Dermis microvascular lymphatic vessel endothelial cell (primary cell): Measurements from ENCODE around the gene DNAH17. TPM values are rescaled to one million over a fixed set of nuclear protein-coding genes. Genes with fewer than 3 reads are reported as not detected.

ENCODE experiments used
- DNase-seq, 2 donors: peaks; one replicate each; pipeline versions ENCODE4 v3.0.0 to v3.0.0-alpha.2; 2010; ENCODE audit warnings: low read depth in 2 of 2
- total RNA-seq: library from RNA; depleted of rRNA; stranded (reverse); fragments of >200 nt; gene quantifications from 2 replicates; pipeline ENCODE4 v1.2.1, GENCODE V29; 2014

Gene DNAH17
- total RNA-seq, 1 donor from 2014 or later: under 0.01 TPM

- no peak for DNase-seq
Measured at GRCh38 chr17:78602246-78602645, 25.1 kb upstream of the DNAH17 start.

DNA sequence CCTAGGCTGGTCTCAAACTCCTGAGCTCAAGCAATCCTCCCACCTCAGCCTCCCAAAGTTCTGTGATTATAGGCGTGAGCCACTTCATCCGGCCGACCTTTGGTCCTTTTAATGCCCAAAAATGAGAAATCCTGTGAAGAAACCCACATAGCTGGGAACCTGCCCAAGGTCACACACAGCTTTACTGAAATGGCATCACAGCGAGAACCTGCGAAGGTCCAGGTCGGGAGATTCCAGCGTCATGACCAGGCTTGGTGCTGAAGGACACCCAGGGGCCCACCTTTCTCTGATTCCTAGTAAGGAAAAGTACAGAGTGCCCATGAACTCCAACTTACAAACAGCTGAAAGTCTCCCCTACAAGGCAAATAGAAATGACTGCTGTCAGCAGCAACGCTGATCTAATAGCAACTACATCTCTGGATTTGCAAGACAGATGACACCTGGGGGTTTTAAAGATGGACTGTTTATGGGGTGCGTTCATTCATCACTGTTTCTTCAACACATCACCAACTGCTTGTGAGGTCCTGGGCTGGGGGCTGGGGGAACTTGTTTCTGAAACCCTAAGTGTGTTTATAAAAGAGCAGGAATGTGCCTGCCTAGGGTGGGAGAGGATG, 24.5 kb upstream of the DNAH17 start:
- no peak for DNase-seq

DNA sequence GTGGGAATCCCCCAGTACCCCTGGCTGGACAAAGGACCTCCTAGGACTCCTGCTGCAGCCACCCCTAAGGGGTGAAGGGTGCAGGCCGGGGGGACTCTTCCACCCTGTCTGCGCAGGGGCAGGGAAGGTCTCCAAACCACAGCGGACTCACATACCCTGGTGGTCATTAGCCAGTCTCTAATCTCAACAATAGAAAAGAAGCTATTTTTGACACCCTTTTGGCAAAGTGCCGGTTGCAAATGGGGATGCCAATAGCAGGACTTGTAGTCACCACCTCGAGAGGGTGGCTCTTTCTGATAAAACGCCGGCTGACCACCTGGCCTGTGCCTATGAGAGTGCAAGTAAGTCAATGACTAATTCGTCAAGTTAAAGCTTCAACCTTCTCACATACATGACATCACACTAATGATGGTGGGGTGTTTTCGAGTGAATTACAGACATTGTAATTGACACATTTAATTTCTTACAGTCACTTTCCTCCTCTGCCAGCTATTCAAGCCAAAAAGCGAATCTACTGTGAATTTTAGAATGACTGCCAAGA, 23.1 kb upstream of the DNAH17 start:
- peak in 1 of 2 donors; percentile 74 for DNase-seq

- no peak for DNase-seq
Measured at GRCh38 chr17:78599419-78599818, 22.2 kb upstream of the DNAH17 start.

DNA sequence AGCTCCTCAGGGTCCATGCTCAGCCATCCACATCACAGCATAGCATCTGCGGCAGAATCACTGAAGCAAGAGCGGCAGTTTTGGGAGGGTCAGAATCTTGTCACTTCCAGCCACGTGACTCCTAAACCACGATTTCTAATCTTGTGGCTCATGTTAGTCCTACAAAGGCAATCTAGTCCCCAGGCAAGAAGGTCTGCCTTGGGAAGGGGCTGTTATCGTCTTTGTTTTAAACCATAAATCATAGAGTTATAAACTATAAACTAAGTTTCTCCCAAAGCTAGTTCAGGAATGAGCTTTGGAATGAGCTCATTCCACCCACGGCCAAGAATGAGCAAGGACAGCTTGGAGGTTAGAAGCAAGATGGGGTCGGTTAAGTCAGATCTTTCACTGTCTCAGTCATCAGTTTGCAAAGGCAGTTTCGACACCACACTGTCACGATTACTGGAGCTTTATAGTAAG, 20.8 kb upstream of the DNAH17 start:
- DNase-seq: no peak

GRCh38 chr17:78596871-78597764, 19.9 kb upstream of the DNAH17 start:
- peak in 1 of 2 donors; percentile 11 for DNase-seq

DNA sequence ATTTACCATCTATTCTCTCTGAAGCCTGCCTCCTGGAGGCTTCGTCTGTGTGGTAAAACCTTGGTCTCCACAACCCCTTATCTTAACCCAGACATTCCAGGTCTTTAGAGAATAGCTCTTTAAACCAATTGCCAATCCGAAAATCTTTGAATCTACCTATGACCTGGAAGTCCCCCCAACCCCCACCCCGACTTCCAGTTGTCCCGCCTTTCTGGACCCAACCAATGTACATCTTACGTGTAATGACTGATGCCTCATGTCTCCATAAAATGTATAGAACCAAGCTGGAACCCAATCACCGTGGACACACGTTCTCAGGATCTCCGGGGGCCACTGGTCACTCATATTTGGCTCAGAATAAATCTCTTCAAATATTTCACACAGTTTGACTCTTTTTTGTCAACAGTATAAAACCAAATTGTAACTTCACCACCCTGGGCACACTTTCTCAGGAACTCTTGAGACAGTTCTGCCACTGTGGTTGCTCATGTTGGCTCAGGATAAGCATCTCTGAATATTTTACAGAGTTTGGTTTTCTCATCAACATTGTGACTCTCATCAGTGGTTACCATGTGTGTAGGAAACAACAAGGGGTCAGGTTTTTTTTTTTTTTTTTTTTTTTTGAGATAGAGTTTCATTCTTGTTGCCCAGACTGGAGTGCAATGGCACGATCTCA, 18.1 kb upstream of the DNAH17 start:
- no peak for DNase-seq

- DNase-seq: no peak
Measured at GRCh38 chr17:78592991-78593329, 15.8 kb upstream of the DNAH17 start.

DNA sequence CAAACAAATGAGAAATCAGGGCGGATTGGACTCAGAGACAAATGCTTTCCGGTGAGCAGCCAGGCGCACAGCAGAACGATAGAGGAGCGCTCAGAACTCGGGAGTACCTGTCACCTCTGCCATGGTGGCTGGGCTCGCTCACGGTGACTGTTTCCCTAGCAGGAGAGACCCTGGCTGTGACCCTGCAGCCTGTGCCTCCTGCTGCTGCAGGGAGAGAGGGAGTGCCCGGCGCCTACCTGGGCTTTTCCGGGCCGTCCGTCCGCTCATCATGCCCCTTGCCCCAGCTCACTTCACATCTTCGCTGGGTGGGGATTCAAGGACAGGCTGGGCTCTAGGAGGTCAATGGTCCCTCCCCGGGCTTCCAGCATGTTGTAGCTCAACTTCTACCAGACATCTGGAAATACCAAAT, 14.1 kb upstream of the DNAH17 start:
- DNase-seq: no peak

DNA sequence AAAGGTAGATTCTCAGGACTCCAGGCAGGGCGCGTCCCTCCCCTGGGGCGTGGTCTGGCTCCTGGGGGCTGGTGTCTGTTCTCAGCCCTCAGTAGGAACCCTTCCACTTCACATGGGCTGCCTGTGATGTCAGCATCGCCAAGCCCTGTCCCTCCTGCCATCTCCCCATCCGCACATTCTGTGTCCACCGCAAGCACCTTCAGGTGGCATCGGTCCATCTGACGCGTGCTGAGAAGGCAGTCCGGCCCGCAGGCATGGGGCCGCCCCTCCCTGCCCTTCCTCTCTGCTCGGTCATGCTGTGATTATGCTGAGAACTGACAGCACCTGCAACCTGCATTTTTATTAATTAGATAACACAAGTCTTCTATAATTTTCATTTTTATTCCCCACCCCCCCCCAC, 12.7 kb upstream of the DNAH17 start:
- no peak for DNase-seq

DNA sequence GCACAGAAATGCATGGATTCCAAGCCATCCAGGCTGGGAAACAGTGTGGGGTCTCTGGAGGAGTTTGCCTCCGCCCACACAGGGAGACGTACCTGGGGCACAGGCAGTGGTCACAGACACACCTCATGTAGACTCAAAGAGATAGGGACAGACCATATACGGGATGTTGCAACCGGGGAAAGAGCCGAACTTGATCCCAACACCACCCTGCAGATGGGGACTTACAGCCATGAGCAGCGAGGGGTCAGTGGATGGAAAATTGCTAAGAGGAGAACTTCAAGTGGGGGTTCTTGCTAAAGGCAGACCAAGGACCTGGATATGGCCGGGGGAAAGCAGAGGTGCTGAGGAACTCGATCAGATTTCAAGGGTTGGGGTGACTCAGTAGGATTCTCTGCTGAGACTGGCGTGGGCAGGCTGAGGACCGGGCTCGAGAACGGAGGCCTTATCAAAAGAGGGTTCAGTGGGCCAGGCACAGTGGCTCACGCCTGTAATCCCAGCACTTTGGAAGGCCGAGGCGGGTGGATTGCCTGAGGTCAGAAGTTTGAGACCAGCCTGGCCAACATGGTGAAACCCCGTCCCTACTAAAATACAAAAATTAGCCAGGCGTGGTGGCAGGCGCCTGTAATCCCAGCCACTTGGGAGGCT, 12.0 kb upstream of the DNAH17 start:
- no peak for DNase-seq

GRCh38 chr17:78588258-78589030, 11.2 kb upstream of the DNAH17 start:
- no peak for DNase-seq

DNA sequence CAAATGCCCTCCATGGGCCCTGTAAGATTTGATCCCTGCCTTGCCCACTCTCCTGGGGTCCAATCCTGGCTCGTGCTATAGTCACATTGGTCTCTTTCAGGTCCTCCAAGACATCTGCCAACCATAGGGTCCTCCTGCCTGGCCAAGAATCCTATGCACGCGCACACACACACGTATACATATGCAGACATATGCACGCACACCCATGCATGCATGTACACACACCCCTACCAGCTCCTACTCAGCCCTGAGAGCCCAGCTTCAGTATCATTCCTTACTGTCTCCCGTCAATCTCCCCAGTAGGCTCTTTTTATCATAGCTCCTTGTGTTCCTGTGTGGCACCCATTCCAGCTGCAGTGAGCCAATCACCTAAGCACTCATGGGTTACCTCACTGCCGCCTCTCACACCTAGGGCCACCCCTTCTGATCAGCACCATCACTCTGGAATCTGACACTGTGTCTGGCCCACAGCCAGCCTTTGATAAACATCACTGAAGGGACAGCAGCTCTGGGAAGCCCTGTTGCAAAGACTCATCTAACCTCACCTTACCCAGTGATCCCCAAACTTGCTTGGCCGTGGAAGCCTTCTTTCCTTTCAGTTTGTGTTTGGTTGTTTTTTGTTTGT, 7.9 kb upstream of the DNAH17 start:
- DNase-seq: no peak

DNA sequence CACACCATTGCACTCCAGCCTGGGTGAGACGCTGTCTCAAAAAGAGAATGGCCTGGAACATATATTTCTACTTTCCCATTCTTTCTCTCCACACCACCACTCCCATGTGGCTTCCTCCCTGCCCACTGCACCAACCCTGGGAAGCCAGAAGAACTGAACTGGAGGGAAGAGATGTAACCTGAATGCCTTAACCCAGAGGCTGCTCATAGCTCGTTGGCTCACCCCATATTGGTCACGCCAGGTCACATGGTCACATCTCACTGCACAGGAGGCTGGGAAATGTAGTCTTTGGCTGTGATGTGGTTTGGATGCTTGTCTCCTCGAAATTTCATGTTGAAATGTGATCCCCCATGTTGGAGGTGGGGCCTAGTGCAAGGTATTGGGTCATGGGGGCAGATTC, 5.9 kb upstream of the DNAH17 start:
- DNase-seq: peak in 1 of 2 donors; percentile 7

DNA sequence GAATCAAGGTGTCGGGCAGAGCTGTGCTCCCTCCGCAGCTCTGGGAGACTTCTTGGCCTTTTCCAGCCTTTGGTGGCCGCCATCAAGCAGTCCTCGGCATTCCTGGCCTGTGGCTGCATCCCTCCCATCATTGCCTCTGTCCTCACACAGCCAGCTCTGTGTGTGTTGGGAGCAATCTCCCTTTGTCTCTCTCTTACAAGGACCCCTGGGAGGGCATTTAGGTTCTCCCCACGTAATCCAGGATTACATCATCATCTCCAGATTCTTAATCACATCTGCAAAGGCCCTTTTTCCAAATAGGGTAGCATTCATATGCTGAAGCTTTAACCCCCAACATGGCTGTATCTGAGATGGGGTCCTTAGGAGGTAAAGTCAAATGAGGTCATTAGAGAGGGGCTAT, 4.1 kb upstream of the DNAH17 start:
- DNase-seq: no peak

- DNase-seq: no peak
Measured at GRCh38 chr17:78580277-78580804, 3.1 kb upstream of the DNAH17 start.

- no peak for DNase-seq
Measured at GRCh38 chr17:78576389-78577112, 645 bp downstream of the DNAH17 start.

DNA sequence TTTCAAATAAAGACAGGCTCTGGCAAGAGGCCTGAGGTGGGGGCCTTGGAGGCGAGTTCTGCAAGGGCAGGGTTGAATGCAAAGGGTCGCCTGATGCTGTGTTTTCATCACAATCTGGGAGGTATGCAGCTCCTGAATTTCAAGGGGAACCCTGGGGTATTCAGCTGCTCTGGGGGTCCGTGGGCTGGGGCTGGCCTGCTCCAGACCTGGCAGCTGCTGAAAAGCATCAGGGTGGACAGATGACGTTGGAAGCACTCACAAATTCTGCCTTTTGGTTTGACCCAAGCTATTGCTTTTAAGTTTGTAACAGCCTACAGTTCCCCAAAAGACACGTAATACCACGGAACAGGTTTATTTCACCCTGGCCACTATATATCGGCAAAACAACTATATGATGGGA, 1.3 kb downstream of the DNAH17 start:
- no peak for DNase-seq

DNA sequence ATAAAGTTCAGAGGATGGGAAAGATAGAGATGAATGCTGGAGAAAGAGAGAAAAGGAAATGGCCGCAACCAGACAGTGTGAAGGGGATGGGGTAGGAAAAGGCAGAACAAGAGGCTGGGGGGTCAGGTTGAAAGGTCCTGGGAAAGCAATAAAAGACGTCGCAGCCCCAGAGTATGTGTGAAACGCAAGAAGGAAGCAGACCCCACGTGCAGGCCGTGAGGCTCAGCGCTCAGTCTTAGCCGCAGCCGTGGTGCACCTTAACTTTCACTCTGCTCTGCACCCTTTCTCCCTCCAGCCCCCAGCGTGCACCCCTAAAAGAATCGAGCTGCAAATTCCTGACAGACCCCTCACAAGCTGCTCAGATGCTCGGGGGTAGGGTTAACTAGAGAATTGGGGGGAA, 1.9 kb downstream of the DNAH17 start:
- no peak for DNase-seq

GRCh38 chr17:78573955-78574354, 3.2 kb downstream of the DNAH17 start:
- DNase-seq: peak; percentile 7 to 17
